Neural cell (in vitro differentiated cells): ENCODE data around the gene EPHB3. TPM values are rescaled to one million over a fixed set of nuclear protein-coding genes. Genes with fewer than 3 reads are reported as not detected.
"Not testable (repeated sequence)": the region's sequence is repeated elsewhere in the genome, so short reads cannot be mapped to it uniquely, and the experiment has no call there.

ENCODE experiments used
- H2AFZ ChIP-seq: fragments of 200-600, 300-800 bp; sonication (generic), shearing (Covaris generic); 2 replicates; pipeline ENCODE4 v1.6.0; 2014; ENCODE audit warnings: low read depth, mild to moderate bottlenecking, antibody characterized with exemption, low read length, moderate library complexity
- H3F3A ChIP-seq: fragments of 200-600 bp; shearing (Covaris generic); 2 replicates; pipeline ENCODE4 v1.6.1; 2016; ENCODE audit warnings: mild to moderate bottlenecking, moderate library complexity, mixed read lengths, antibody characterized with exemption, low read length; ENCODE audit not compliant: insufficient read depth, poor library complexity, severe bottlenecking
- H3K27ac ChIP-seq: fragments of 200-600, 300-800 bp; sonication (generic), shearing (Covaris generic); 2 replicates; pipeline ENCODE4 v1.5.1; 2014; ENCODE audit warnings: mild to moderate bottlenecking, low read length, moderate library complexity
- H3K27me3 ChIP-seq: fragments of 300-800, 200-600 bp; sonication (generic), shearing (Covaris generic); 2 replicates; pipeline ENCODE4 v1.6.0; 2014; ENCODE audit warnings: mild to moderate bottlenecking, low read depth, low read length, moderate library complexity; ENCODE audit not compliant: insufficient read depth
- H3K36me3 ChIP-seq: fragments of 300-800, 200-600 bp; sonication (generic), shearing (Covaris generic); 2 replicates; pipeline ENCODE4 v1.5.1; 2014; ENCODE audit warnings: mild to moderate bottlenecking, antibody characterized with exemption, low read length, moderate library complexity; ENCODE audit not compliant: insufficient read depth
- H3K4me2 ChIP-seq: fragments of 300-800, 200-600 bp; sonication (generic), shearing (Covaris generic); 2 replicates; pipeline ENCODE4 v1.6.0; 2014; ENCODE audit warnings: mild to moderate bottlenecking, low read length
- H3K4me3 ChIP-seq: fragments of 300-800, 200-600 bp; sonication (generic), shearing (Covaris generic); 2 replicates; pipeline ENCODE4 v1.5.1; 2014; ENCODE audit warnings: mild to moderate bottlenecking, low read length, moderate library complexity
- H3K79me2 ChIP-seq: fragments of 200-600 bp; shearing (Covaris generic); replicated peaks from 2 replicates; pipeline ENCODE4 v1.6.0; 2014; ENCODE audit warnings: mild to moderate bottlenecking, low read length, moderate library complexity; ENCODE audit not compliant: insufficient read depth
- H3K9ac ChIP-seq: fragments of 300-800, 200-600 bp; sonication (generic), shearing (Covaris generic); 2 replicates; pipeline ENCODE4 v1.6.1; 2016; ENCODE audit warnings: mild to moderate bottlenecking, low read length, mixed read lengths
- H3K9me2 ChIP-seq: fragments of 200-600 bp; shearing (Covaris generic); 2 replicates; pipeline ENCODE4 v1.6.1; 2016; ENCODE audit warnings: mild to moderate bottlenecking, low read length, mixed read lengths; ENCODE audit not compliant: insufficient read depth
- H3K9me3 ChIP-seq: fragments of 200-600, 300-800 bp; sonication (generic), shearing (Covaris generic); 2 replicates; pipeline ENCODE4 v1.6.1; 2016; ENCODE audit warnings: mild to moderate bottlenecking, mixed run types, low read length, moderate library complexity, mixed read lengths
- H4K20me1 ChIP-seq: fragments of 200-600 bp; shearing (Covaris generic); 2 replicates; pipeline ENCODE4 v1.6.1; 2016; ENCODE audit warnings: mild to moderate bottlenecking, mixed run types; ENCODE audit not compliant: insufficient read depth
- EP300 ChIP-seq: fragments of 450-650 bp; conservative IDR thresholded peaks from 2 replicates; pipeline ENCODE4 v1.6.1; 2014; ENCODE audit warnings: antibody characterized with exemption, mild to moderate bottlenecking, moderate library complexity; ENCODE audit not compliant: poor library complexity, severe bottlenecking
- EZH2 ChIP-seq: fragments of 200-600, 300-800 bp; shearing (Covaris generic), sonication (generic); IDR thresholded peaks from 2 replicates; pipeline ENCODE4 v1.6.1; 2014; ENCODE audit warnings: antibody characterized with exemption, low read length, borderline replicate concordance, mild to moderate bottlenecking; ENCODE audit not compliant: insufficient read depth, poor library complexity, severe bottlenecking
- MXI1 ChIP-seq: fragments of 450-650 bp; conservative IDR thresholded peaks from 2 replicates; pipeline ENCODE4 v1.6.1; 2014; ENCODE audit warnings: antibody characterized with exemption, mild to moderate bottlenecking; ENCODE audit not compliant: poor library complexity, severe bottlenecking
- POLR2AphosphoS5 ChIP-seq: IDR thresholded peaks from 2 replicates; pipeline ENCODE4 v1.6.1; 2012
- RAD21 ChIP-seq: fragments of 450-650 bp; conservative IDR thresholded peaks from 2 replicates; pipeline ENCODE4 v1.6.1; 2014; ENCODE audit warnings: antibody characterized with exemption, mild to moderate bottlenecking, moderate library complexity
- SMC3 ChIP-seq: fragments of 450-650 bp; conservative IDR thresholded peaks from 2 replicates; pipeline ENCODE4 v1.6.1; 2014; ENCODE audit warnings: antibody characterized with exemption, mild to moderate bottlenecking, moderate library complexity; ENCODE audit not compliant: poor library complexity
- TAF1 ChIP-seq: IDR thresholded peaks from 2 replicates; pipeline ENCODE4 v1.6.1; 2012; ENCODE audit warnings: low read depth
- polyA plus RNA-seq: library from polyadenylated mRNA; depleted of rRNA; stranded (reverse); fragments of >200 nt; gene quantifications from 2 replicates; pipeline ENCODE4 v1.2.3, GENCODE V29; 2014
- TF ChIP-seq, protein P1 (sequence below): fragments of 450-650 bp; IDR thresholded peaks from 2 replicates; pipeline ENCODE4 v1.5.1; 2014; ENCODE audit warnings: antibody characterized with exemption, mild to moderate bottlenecking, moderate library complexity; ENCODE audit not compliant: poor library complexity, severe bottlenecking

EPHB3 gene
- polyA plus RNA-seq, 1 donor from 2014 or later: 4.3 TPM

DNA sequence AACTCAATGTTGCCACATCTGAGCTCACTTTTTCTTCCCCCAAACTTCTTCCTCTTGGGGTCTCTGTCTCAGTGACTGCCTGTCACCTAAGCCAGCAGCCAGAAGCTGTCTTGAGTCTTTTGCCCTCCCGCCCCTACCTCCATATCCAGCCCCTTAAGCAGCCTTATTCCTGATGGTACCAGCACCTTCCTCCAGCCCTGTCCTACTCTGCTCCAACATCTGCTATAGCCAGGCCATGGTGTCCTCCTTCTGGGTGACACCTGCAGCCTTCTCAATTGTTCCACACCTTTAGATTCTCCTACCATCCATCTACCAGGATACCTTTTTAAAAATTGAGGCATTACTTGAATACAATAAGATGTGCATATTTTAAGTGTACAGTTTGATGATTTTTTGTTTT, 53.8 kb downstream of the EPHB3 start:
- no peaks in the 10 kb centered on the region for H3K9me2 ChIP-seq
- H3K27ac ChIP-seq: no peak overlapping the region
- no peaks in the 10 kb centered on the region for H3K9me3 ChIP-seq
- no peak overlapping the region for H2AFZ ChIP-seq
- no peak overlapping the region for H3K9ac ChIP-seq
- no peaks in the 10 kb centered on the region for H4K20me1 ChIP-seq
- no peaks in the 10 kb centered on the region for H3K27me3 ChIP-seq
- no peak overlapping the region for H3K4me3 ChIP-seq
- TF ChIP-seq EZH2 (no peak), MXI1 (no peak), EP300 (no peak), RAD21 (no peak), SMC3 (no peak), TAF1 (no peak)
- TF ChIP-seq, protein P1, sequence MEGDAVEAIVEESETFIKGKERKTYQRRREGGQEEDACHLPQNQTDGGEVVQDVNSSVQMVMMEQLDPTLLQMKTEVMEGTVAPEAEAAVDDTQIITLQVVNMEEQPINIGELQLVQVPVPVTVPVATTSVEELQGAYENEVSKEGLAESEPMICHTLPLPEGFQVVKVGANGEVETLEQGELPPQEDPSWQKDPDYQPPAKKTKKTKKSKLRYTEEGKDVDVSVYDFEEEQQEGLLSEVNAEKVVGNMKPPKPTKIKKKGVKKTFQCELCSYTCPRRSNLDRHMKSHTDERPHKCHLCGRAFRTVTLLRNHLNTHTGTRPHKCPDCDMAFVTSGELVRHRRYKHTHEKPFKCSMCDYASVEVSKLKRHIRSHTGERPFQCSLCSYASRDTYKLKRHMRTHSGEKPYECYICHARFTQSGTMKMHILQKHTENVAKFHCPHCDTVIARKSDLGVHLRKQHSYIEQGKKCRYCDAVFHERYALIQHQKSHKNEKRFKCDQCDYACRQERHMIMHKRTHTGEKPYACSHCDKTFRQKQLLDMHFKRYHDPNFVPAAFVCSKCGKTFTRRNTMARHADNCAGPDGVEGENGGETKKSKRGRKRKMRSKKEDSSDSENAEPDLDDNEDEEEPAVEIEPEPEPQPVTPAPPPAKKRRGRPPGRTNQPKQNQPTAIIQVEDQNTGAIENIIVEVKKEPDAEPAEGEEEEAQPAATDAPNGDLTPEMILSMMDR: no peak
- H3K4me2 ChIP-seq: no peak overlapping the region
- no peaks in the 10 kb centered on the region for H3K79me2 ChIP-seq
- no peaks in the 10 kb centered on the region for H3F3A ChIP-seq
- no peaks in the 10 kb centered on the region for H3K36me3 ChIP-seq

DNA sequence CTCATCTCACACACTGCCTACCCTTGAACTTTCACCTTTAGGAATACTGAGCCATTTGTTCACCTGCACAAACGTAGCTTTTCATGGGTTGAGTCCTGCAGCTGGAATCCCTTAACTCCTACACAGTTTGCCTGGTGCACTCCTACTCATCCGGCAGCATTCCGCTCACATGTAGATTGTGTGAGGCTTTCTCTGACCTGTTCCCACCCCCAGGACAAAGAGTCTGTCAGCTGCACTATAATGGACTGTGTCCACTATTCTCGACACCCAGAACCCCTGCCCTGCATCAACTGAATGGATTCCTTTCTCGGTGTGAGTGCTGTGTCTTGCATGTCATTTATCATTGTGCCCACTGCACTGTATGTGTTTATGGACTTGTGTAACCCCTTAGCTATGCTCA, 54.9 kb downstream of the EPHB3 start:
- no peaks in the 10 kb centered on the region for H3F3A ChIP-seq
- no peaks in the 10 kb centered on the region for H3K79me2 ChIP-seq
- H3K4me2 ChIP-seq: no peak overlapping the region
- H3K9me2 ChIP-seq: no peaks in the 10 kb centered on the region
- no peaks in the 10 kb centered on the region for H3K9me3 ChIP-seq
- no peaks in the 10 kb centered on the region for H4K20me1 ChIP-seq
- no peak overlapping the region for H3K4me3 ChIP-seq
- TF ChIP-seq RAD21 (no peak), EZH2 (no peak), EP300 (no peak), POLR2AphosphoS5 (no peak), SMC3 (no peak), TAF1 (no peak)
- TF ChIP-seq, protein P1: no peak
- H3K27ac ChIP-seq: no peak overlapping the region
- H3K27me3 ChIP-seq: no peaks in the 10 kb centered on the region
- no peaks in the 10 kb centered on the region for H3K36me3 ChIP-seq
- H3K9ac ChIP-seq: no peak overlapping the region
- H2AFZ ChIP-seq: no peak overlapping the region

DNA sequence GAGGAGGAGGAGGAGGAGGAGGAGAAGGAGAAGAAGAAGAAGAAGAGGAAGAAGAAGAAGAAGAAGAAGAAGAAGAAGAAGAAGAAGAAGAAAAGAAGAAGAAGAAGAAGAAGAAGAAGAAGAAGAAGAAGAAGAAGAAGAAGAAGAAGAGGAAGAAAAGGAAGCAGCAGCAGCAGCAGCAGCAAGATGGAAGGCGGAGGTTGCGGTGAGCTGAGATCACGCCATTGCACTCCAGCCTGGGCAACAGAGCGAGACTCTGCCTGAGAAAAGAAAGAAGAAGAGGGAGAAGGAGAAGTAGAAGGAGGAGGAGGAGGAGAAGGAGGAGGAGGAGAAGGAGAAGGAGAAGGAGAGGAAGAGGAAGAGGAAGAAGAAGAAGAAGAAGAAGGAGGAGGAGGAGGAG, 55.7 kb downstream of the EPHB3 start:
- H3K36me3 ChIP-seq, H3K4me2 ChIP-seq, H2AFZ ChIP-seq, H3K79me2 ChIP-seq, H3F3A ChIP-seq, H3K27ac ChIP-seq, H3K9ac ChIP-seq, H3K9me2 ChIP-seq, H3K9me3 ChIP-seq, H3K4me3 ChIP-seq, H3K27me3 ChIP-seq, H4K20me1 ChIP-seq: not testable (repeated sequence)
